Astrocyte (in vitro differentiated cells and primary cell): Measurements from ENCODE around the gene RUFY2. TPM values are rescaled to one million over a fixed set of nuclear protein-coding genes. Genes with fewer than 3 reads are reported as not detected.

Experiments
- DNase-seq: peaks from one replicate; pipeline ENCODE4 v3.0.0-alpha.2; 2010; ENCODE audit warnings: low read depth
- FAIRE-seq: peaks from 2 replicates; lab custom pipeline; 2011; peaks lifted over from hg19 to GRCh38; lab: Jason Lieb, UNC
- H2AFZ ChIP-seq: 2 replicates; pipeline ENCODE4 v1.6.0; 2012; ENCODE audit warnings: low read depth, low read length, inconsistent platforms
- H3K27ac ChIP-seq: 2 replicates; pipeline ENCODE4 v1.5.1; 2011; ENCODE audit warnings: low read depth, low read length, inconsistent platforms
- H3K27me3 ChIP-seq: 2 replicates; pipeline ENCODE4 v1.6.0; 2011; ENCODE audit warnings: low read length, inconsistent platforms; ENCODE audit not compliant: insufficient read depth
- H3K36me3 ChIP-seq: 2 replicates; pipeline ENCODE4 v1.5.1; 2011; ENCODE audit warnings: low read length, inconsistent platforms; ENCODE audit not compliant: insufficient read depth
- H3K4me1 ChIP-seq: 2 replicates; pipeline ENCODE4 v1.5.1; 2011; ENCODE audit warnings: low read length, inconsistent platforms; ENCODE audit not compliant: insufficient read depth
- H3K4me2 ChIP-seq: 2 replicates; pipeline ENCODE4 v1.6.0; 2012; ENCODE audit warnings: low read length, inconsistent platforms
- H3K4me3 ChIP-seq: 2 replicates; pipeline ENCODE4 v1.5.1; 2011; ENCODE audit warnings: low read depth, mild to moderate bottlenecking, low read length, inconsistent platforms; ENCODE audit not compliant: insufficient read depth
- H3K79me2 ChIP-seq: 2 replicates; pipeline ENCODE4 v1.6.0; 2012; ENCODE audit warnings: mild to moderate bottlenecking, low read length, inconsistent platforms; ENCODE audit not compliant: insufficient read depth
- H3K9ac ChIP-seq: 2 replicates; pipeline ENCODE4 v1.6.0; 2012; ENCODE audit warnings: mild to moderate bottlenecking, low read length, inconsistent platforms
- H3K9me3 ChIP-seq: 2 replicates; pipeline ENCODE4 v1.5.1; 2012; ENCODE audit warnings: low read depth, mild to moderate bottlenecking, low read length, inconsistent platforms; ENCODE audit not compliant: insufficient read depth
- H4K20me1 ChIP-seq: 2 replicates; pipeline ENCODE4 v1.6.0; 2012; ENCODE audit warnings: low read length, inconsistent platforms; ENCODE audit not compliant: insufficient read depth
- H3K27ac Mint-ChIP-seq: one replicate; pipeline ENCODE4 v1.8.0; 2021; ENCODE audit warnings: mild to moderate bottlenecking, mixed read lengths; ENCODE audit not compliant: unreplicated experiment
- H3K27me3 Mint-ChIP-seq: one replicate; pipeline ENCODE4 v1.8.0; 2021; ENCODE audit warnings: low read depth, mixed read lengths; ENCODE audit not compliant: unreplicated experiment
- H3K36me3 Mint-ChIP-seq: one replicate; pipeline ENCODE4 v1.8.0; 2021; ENCODE audit warnings: low read depth, mixed read lengths; ENCODE audit not compliant: unreplicated experiment
- H3K4me1 Mint-ChIP-seq: one replicate; pipeline ENCODE4 v1.8.0; 2021; ENCODE audit warnings: low read depth, mixed read lengths; ENCODE audit not compliant: unreplicated experiment
- H3K4me3 Mint-ChIP-seq: one replicate; pipeline ENCODE4 v1.8.0; 2021; ENCODE audit warnings: mild to moderate bottlenecking, moderate library complexity, mixed read lengths; ENCODE audit not compliant: unreplicated experiment
- H3K9me3 Mint-ChIP-seq: one replicate; pipeline ENCODE4 v1.8.0; 2021; ENCODE audit warnings: mild to moderate bottlenecking, mixed read lengths; ENCODE audit not compliant: unreplicated experiment
- CTCF ChIP-seq: IDR thresholded peaks from 2 replicates; pipeline ENCODE4 v1.5.1; 2011; ENCODE audit warnings: low read depth, mild to moderate bottlenecking, inconsistent platforms, low read length, moderate library complexity; ENCODE audit not compliant: insufficient read depth
- EZH2 ChIP-seq: IDR thresholded peaks from 2 replicates; pipeline ENCODE4 v1.6.1; 2012; ENCODE audit warnings: mild to moderate bottlenecking, low read length, inconsistent platforms; ENCODE audit not compliant: insufficient read depth
- total RNA-seq: library from RNA; stranded (reverse); gene quantifications from 2 replicates; pipeline ENCODE4 v1.2.1, GENCODE V29; 2021

Gene RUFY2
- total RNA-seq, 1 donor from 2014 or later = 21.7 TPM

GRCh38 chr10:68345621-68346020, 61.5 kb downstream of the RUFY2 start:
- Mint-ChIP-seq H3K27me3 (no peaks in the 10 kb centered on the region), H3K9me3 (no peaks in the 10 kb centered on the region), H3K27ac (no peak overlapping the region), H3K4me3 (no peak overlapping the region), H3K4me1 (no peaks in the 10 kb centered on the region), H3K36me3 (peaks cover 15% of the 10 kb centered on the region)
- no peaks in the 10 kb centered on the region for H3K4me1 ChIP-seq
- peaks cover 27% of the 10 kb centered on the region for H3K79me2 ChIP-seq
- H2AFZ ChIP-seq = no peak overlapping the region
- peaks cover 43% of the 10 kb centered on the region for H3K36me3 ChIP-seq
- no peak overlapping the region for H3K9ac ChIP-seq
- TF ChIP-seq EZH2 (no peak), CTCF (no peak)
- DNase-seq (no peak), FAIRE-seq (no peak)
- no peaks in the 10 kb centered on the region for H3K9me3 ChIP-seq
- H3K4me2 ChIP-seq = no peak overlapping the region
- no peak overlapping the region for H3K4me3 ChIP-seq
- H4K20me1 ChIP-seq = peaks cover 35% of the 10 kb centered on the region
- no peaks in the 10 kb centered on the region for H3K27me3 ChIP-seq
- no peak overlapping the region for H3K27ac ChIP-seq

GRCh38 chr10:68342909-68343516, 64.1 kb downstream of the RUFY2 start:
- Mint-ChIP-seq H3K9me3 (no peaks in the 10 kb centered on the region), H3K4me3 (no peak overlapping the region), H3K36me3 (peaks cover 19% of the 10 kb centered on the region), H3K27ac (no peak overlapping the region), H3K27me3 (no peaks in the 10 kb centered on the region), H3K4me1 (no peaks in the 10 kb centered on the region)
- Histone ChIP-seq H4K20me1 (peaks cover 55% of the 10 kb centered on the region), H3K9me3 (no peaks in the 10 kb centered on the region), H3K4me2 (no peak overlapping the region), H2AFZ (no peak overlapping the region), H3K9ac (no peak overlapping the region), H3K79me2 (peaks cover 53% of the 10 kb centered on the region), H3K27ac (no peak overlapping the region), H3K36me3 (peaks cover 67% of the 10 kb centered on the region), H3K4me3 (no peak overlapping the region), H3K4me1 (no peaks in the 10 kb centered on the region), H3K27me3 (no peaks in the 10 kb centered on the region)
- TF ChIP-seq CTCF = no peak
- no peak for TF ChIP-seq EZH2
- DNase-seq (no peak), FAIRE-seq (peak; percentile 23)

- Histone ChIP-seq H4K20me1 (peaks cover 80% of the 10 kb centered on the region), H3K4me1 (peaks cover 16% of the 10 kb centered on the region), H3K27me3 (no peaks in the 10 kb centered on the region), H3K9me3 (no peaks in the 10 kb centered on the region), H3K27ac (no peak overlapping the region), H2AFZ (no peak overlapping the region), H3K79me2 (peaks cover 78% of the 10 kb centered on the region), H3K4me2 (no peak overlapping the region), H3K9ac (no peak overlapping the region), H3K36me3 (peaks cover 73% of the 10 kb centered on the region), H3K4me3 (no peak overlapping the region)
- Mint-ChIP-seq H3K9me3 (no peaks in the 10 kb centered on the region), H3K27ac (no peak overlapping the region), H3K36me3 (peaks cover 19% of the 10 kb centered on the region), H3K27me3 (no peaks in the 10 kb centered on the region), H3K4me3 (no peak overlapping the region), H3K4me1 (peaks cover 20% of the 10 kb centered on the region)
- TF ChIP-seq EZH2 (no peak), CTCF (no peak)
- DNase-seq (no peak), FAIRE-seq (no peak)
These were observed 66.6 kb downstream of the RUFY2 start for GRCh38 chr10:68340358-68341080.
